ENCODE results near the gene NAXD. TPM values are rescaled to one million over a fixed set of nuclear protein-coding genes. Genes with fewer than 3 reads are reported as not detected.

NAXD gene
- total and polyA plus RNA-seq, 2 of the 4 experiments (the other 2 are of a cell fraction) = 10.2 to 27.2 TPM

DNA sequence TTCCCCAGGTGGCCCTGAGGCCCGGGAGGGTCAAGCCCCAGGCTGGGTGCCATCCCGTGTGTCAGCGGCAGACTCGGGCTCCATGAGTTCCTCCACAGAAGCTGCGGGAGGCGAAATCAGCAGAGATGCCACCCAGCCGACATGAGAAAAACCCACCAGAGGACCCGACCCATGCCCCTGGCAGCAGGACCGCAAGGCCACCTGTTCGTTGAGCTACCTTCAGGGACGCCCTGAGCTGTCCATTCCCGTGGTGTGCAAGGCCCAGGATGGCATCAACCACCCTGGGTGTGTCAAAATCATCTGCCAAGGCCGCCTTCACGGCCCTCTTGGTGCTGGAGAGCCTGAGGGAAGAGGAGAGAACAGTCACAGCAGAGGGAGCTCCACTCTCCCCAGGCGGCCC is 30.4 kb downstream of the NAXD start:
- Histone ChIP-seq H2BK5ac (ENCODE audit: low read depth, low read length, poor library complexity, severe bottlenecking) (no peak overlapping the region), H3K18ac (ENCODE audit: low read depth, low read length) (no peak overlapping the region), H3K9me3 (ENCODE audit: control insufficient read depth, insufficient read depth, low read length) (no peaks in the 10 kb centered on the region), H4K8ac (ENCODE audit: low read depth in 2 of 2, low read length in 2 of 2) (no peak overlapping the region), H2AFZ (replicated peaks; ENCODE audit: low read length, poor library complexity) (no peak overlapping the region), H3K27ac (ENCODE audit: insufficient read depth, low read length) (no peak overlapping the region), H3K4me1 (ENCODE audit: control insufficient read depth, insufficient read depth, low read length) (peaks cover 8% of the 10 kb centered on the region; the same call in 1 of the 2 replicates), H3K4ac (ENCODE audit: low read depth, low read length) (no peak overlapping the region), H3K27me3 (ENCODE audit: control insufficient read depth, insufficient read depth, low read length) (no peaks in the 10 kb centered on the region), H3K4me2 (ENCODE audit: low read depth, low read length) (no peak overlapping the region), H3K9ac (ENCODE audit: low read depth, low read length) (no peak overlapping the region), H3K4me3 (ENCODE audit: insufficient read depth, low read depth, low read length) (no peak overlapping the region), H2BK20ac (ENCODE audit: low read depth, low read length) (no peak overlapping the region), H3K23ac (ENCODE audit: low read depth, low read length) (no peak overlapping the region), H2AK5ac (ENCODE audit: low read depth, low read length) (no peak overlapping the region), H4K5ac (ENCODE audit: low read depth, low read length) (no peak overlapping the region), H3K9me1 (ENCODE audit: insufficient read depth, low read length) (peaks cover 3% of the 10 kb centered on the region; the same call in 1 of the 2 replicates), H3K14ac (replicated peaks; ENCODE audit: low read depth, low read length) (no peak overlapping the region), H2AK9ac (replicated peaks; ENCODE audit: low read depth, low read length, poor library complexity) (no peak overlapping the region), H4K20me1 (ENCODE audit: insufficient read depth, low read length) (peaks cover 11% of the 10 kb centered on the region), H3K36me3 (ENCODE audit: control insufficient read depth, insufficient read depth, low read length) (peaks cover 51% of the 10 kb centered on the region), H3K79me1 (ENCODE audit: low read depth in 1 of 2, low read length in 2 of 2) (peaks cover 4 to 19% of the 10 kb centered on the region in 2 experiments; a peak in 3 of 4 replicates), H3K56ac (ENCODE audit: extremely low read depth, insufficient read depth, low read length) (no peak overlapping the region), H2BK120ac (ENCODE audit: low read depth, low read length) (no peak overlapping the region), H2BK15ac (ENCODE audit: low read depth, low read length) (no peak overlapping the region), H4K91ac (ENCODE audit: insufficient read depth, low read depth, low read length) (no peak overlapping the region)
- POLR2A ChIA-PET (ENCODE audit: unreplicated experiment) = no interaction called here
- dilution Hi-C loops (cut with HindIII; ENCODE audit: low sequenced_read_pairs, unreplicated experiment) = no loop called here
- no TSS peak for BruUV-seq (replicated peaks)
- WGBS, 2 experiments (ENCODE audit: extremely low coverage in 2 of 2, insufficient read length in 1 of 2) = 91% methylated on average over 8 of the region's 15 CpGs; no CpG with 5 or more reads in 1 of the 2 experiments
- no peak for TF ChIP-seq MXI1 (IDR thresholded peaks at IDR 0.05; ENCODE audit: borderline replicate concordance, low read depth, low read length)
- no peak for TF ChIP-seq MAFK (IDR thresholded peaks at IDR 0.05; ENCODE audit: low read depth, low read length)
- no peak for TF ChIP-seq CEBPB (IDR thresholded peaks at IDR 0.05; ENCODE audit: low read depth, low read length)
- TF ChIP-seq RFX5 (IDR thresholded peaks at IDR 0.05; ENCODE audit: low read depth, low read length) = no peak
- CTCF ChIA-PET = interaction anchor here (2.0 kb wide), 1 partner anchor 173 kb away, joined by 6 read pairs; no protein-coding TSS in a partner anchor
- in situ Hi-C loops (cut with MboI; ENCODE audit: low sequenced_read_pairs) = no loop called here
- ATAC-seq (ENCODE audit: low read depth) (no peak), DNase-seq (no peak)
- intact Hi-C loops (cut with micrococcal nuclease) = loop anchor here (1.0 kb wide), 1 partner anchor 171 kb away; no protein-coding TSS in a partner anchor
